Osteoblast (primary cell): ENCODE data around the gene TPO. TPM values are rescaled to one million over a fixed set of nuclear protein-coding genes. Genes with fewer than 3 reads are reported as not detected.

ENCODE experiments used
- DNase-seq: peaks from one replicate; pipeline ENCODE4 v3.0.0; 2011; ENCODE audit warnings: low spot score, mixed read lengths; ENCODE audit not compliant: insufficient read length; ENCODE audit errors: missing footprints
- H2AFZ ChIP-seq: 2 replicates; pipeline ENCODE4 v1.6.0; 2011; ENCODE audit warnings: mild to moderate bottlenecking, low read length
- H3K27ac ChIP-seq: 2 replicates; pipeline ENCODE4 v1.5.1; 2011; ENCODE audit warnings: mild to moderate bottlenecking, low read depth, low read length, moderate library complexity
- H3K27me3 ChIP-seq: 2 replicates; pipeline ENCODE4 v1.6.0; 2012; ENCODE audit warnings: mild to moderate bottlenecking, control low read depth, inconsistent platforms, low read length, moderate library complexity; ENCODE audit not compliant: insufficient read depth
- H3K36me3 ChIP-seq: 2 replicates; pipeline ENCODE4 v1.5.1; 2011; ENCODE audit warnings: mild to moderate bottlenecking, low read length, control low read depth, moderate library complexity; ENCODE audit not compliant: insufficient read depth
- H3K4me1 ChIP-seq: 2 replicates; pipeline ENCODE4 v1.5.1; 2011; ENCODE audit warnings: mild to moderate bottlenecking, low read length, control low read depth, moderate library complexity; ENCODE audit not compliant: insufficient read depth
- H3K4me2 ChIP-seq: 2 replicates; pipeline ENCODE4 v1.6.0; 2011; ENCODE audit warnings: mild to moderate bottlenecking, low read length; ENCODE audit not compliant: insufficient read depth
- H3K4me3 ChIP-seq: fragments of 200-600 bp; sonication (generic); 3 replicates; pipeline ENCODE4 v1.5.1; 2012; ENCODE audit warnings: mild to moderate bottlenecking, low read length, inconsistent platforms; ENCODE audit not compliant: insufficient read depth
- H3K79me2 ChIP-seq: 2 replicates; pipeline ENCODE4 v1.6.0; 2012; ENCODE audit warnings: mild to moderate bottlenecking, low read length, control low read depth, inconsistent platforms; ENCODE audit not compliant: insufficient read depth
- H3K9me3 ChIP-seq: 2 replicates; pipeline ENCODE4 v1.5.1; 2011; ENCODE audit warnings: low read depth, low read length, control low read depth
- H4K20me1 ChIP-seq: 2 replicates; pipeline ENCODE4 v1.6.0; 2012; ENCODE audit warnings: mild to moderate bottlenecking, low read length, control low read depth; ENCODE audit not compliant: insufficient read depth
- CTCF ChIP-seq: IDR thresholded peaks from 2 replicates; pipeline ENCODE4 v1.5.1; 2011; ENCODE audit warnings: mild to moderate bottlenecking, low read depth, low read length, moderate library complexity; ENCODE audit errors: extremely low read depth
- total RNA-seq: library from RNA; depleted of rRNA; stranded (reverse); fragments of >200 nt; gene quantifications from 2 replicates; pipeline ENCODE4 v1.2.3, GENCODE V29; 2012

TPO gene
- total RNA-seq, 1 donor, result not detected

GRCh38 chr2:1430491-1430890 lies 17.2 kb downstream of the TPO start:
- no peaks in the 10 kb centered on the region for H3K4me1 ChIP-seq
- H3K9me3 ChIP-seq, result no peaks in the 10 kb centered on the region
- no peak for TF ChIP-seq CTCF
- H3K4me3 ChIP-seq, result no peak overlapping the region
- H2AFZ ChIP-seq, result no peak overlapping the region
- H3K36me3 ChIP-seq, result no peaks in the 10 kb centered on the region
- no peaks in the 10 kb centered on the region for H4K20me1 ChIP-seq
- H3K27me3 ChIP-seq, result no peaks in the 10 kb centered on the region
- H3K79me2 ChIP-seq, result no peaks in the 10 kb centered on the region
- H3K4me2 ChIP-seq, result no peak overlapping the region
- H3K27ac ChIP-seq, result no peak overlapping the region
- no peak for DNase-seq

GRCh38 chr2:1431886-1432400 lies 18.7 kb downstream of the TPO start:
- Histone ChIP-seq H3K4me3 (no peak overlapping the region), H3K36me3 (no peaks in the 10 kb centered on the region), H3K79me2 (no peaks in the 10 kb centered on the region), H2AFZ (no peak overlapping the region), H3K27ac (no peak overlapping the region), H3K4me1 (no peaks in the 10 kb centered on the region), H3K27me3 (no peaks in the 10 kb centered on the region), H4K20me1 (no peaks in the 10 kb centered on the region), H3K4me2 (no peak overlapping the region), H3K9me3 (peaks cover 3% of the 10 kb centered on the region)
- DNase-seq, result no peak
- TF ChIP-seq CTCF, result no peak

GRCh38 chr2:1432726-1433125 lies 19.5 kb downstream of the TPO start:
- Histone ChIP-seq H4K20me1 (no peaks in the 10 kb centered on the region), H3K4me2 (no peak overlapping the region), H3K79me2 (no peaks in the 10 kb centered on the region), H3K27ac (no peak overlapping the region), H2AFZ (no peak overlapping the region), H3K27me3 (no peaks in the 10 kb centered on the region), H3K4me3 (no peak overlapping the region), H3K4me1 (no peaks in the 10 kb centered on the region), H3K9me3 (peaks cover 3% of the 10 kb centered on the region), H3K36me3 (no peaks in the 10 kb centered on the region)
- DNase-seq, result no peak
- no peak for TF ChIP-seq CTCF

DNA sequence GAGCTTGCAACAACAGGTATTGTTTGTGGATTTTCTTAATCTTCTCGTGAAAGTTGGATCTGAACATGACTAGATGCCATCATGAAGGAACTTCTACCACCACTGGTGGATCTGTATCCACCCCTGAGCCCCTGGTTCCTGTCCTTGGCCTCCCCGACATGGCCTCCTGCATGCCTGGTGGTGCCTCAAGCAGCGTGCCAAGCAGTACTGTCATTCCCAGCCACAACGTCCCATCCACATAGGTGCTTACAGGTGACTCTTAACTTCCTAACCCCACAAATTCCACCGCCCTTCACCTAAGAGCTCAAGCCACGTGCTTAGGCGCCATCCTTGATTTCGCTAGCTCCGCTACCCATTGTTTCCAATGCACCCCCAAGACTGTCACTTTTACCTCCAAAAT lies 23.1 kb downstream of the TPO start:
- no peaks in the 10 kb centered on the region for H3K79me2 ChIP-seq
- H3K36me3 ChIP-seq, result no peaks in the 10 kb centered on the region
- TF ChIP-seq CTCF, result no peak
- no peaks in the 10 kb centered on the region for H3K4me1 ChIP-seq
- H3K27ac ChIP-seq, result no peak overlapping the region
- H2AFZ ChIP-seq, result no peak overlapping the region
- no peaks in the 10 kb centered on the region for H3K27me3 ChIP-seq
- no peak for DNase-seq
- no peak overlapping the region for H3K4me3 ChIP-seq
- H4K20me1 ChIP-seq, result no peaks in the 10 kb centered on the region
- H3K9me3 ChIP-seq, result peaks cover 3% of the 10 kb centered on the region
- H3K4me2 ChIP-seq, result no peak overlapping the region
